BJ (cell line): ENCODE results near the gene CFP. TPM values are rescaled to one million over a fixed set of nuclear protein-coding genes. Genes with fewer than 3 reads are reported as not detected.
A peak's percentile ranks its signal among the peaks of the same experiment; 100 is the strongest.

Experiments used
- CTCF ChIA-PET: fragments of 350-600 bp; formaldehyde crosslinking; extraction: SDS; loops from one replicate; lab custom pipeline; 2021; ENCODE audit warnings: antibody characterized with exemption, inconsistent platforms; lab: Yijun Ruan, JAX
- POLR2A ChIA-PET: fragments of 300-600 bp; sonication (Branson Sonifier 250); formaldehyde crosslinking; extraction: SDS; loops from one replicate; lab custom pipeline; 2021; ENCODE audit warnings: antibody characterized with exemption; lab: Charles Lee
- DNase-seq: peaks from one replicate; pipeline ENCODE4 v3.0.0-alpha.2; 2011; ENCODE audit warnings: low read depth
- H3K27me3 ChIP-seq: 2 replicates; pipeline ENCODE4 v1.6.0; 2011; ENCODE audit warnings: low read length; ENCODE audit not compliant: control insufficient read depth, insufficient read depth
- H3K36me3 ChIP-seq: 2 replicates; pipeline ENCODE4 v1.5.1; 2011; ENCODE audit warnings: low read length; ENCODE audit not compliant: control insufficient read depth, insufficient read depth
- H3K4me3 ChIP-seq: 2 replicates; pipeline ENCODE4 v1.5.1; 2011; ENCODE audit warnings: low read depth, mild to moderate bottlenecking, control low read depth, low read length
- CTCF ChIP-seq: IDR thresholded peaks from 2 replicates; pipeline ENCODE4 v1.5.1; 2011; ENCODE audit warnings: low read depth, mild to moderate bottlenecking, control low read depth, inconsistent platforms, low read length, moderate library complexity; ENCODE audit not compliant: insufficient read depth
- polyA plus RNA-seq: library from polyadenylated mRNA; depleted of rRNA; stranded (reverse); fragments of >200 nt; gene quantifications from 2 replicates; pipeline ENCODE4 v1.2.3, GENCODE V29; 2011

The CFP gene
- polyA plus RNA-seq, 1 experiment, result 0.05 TPM

- CTCF ChIA-PET, result no interaction called here
- TF ChIP-seq CTCF, result no peak
- Histone ChIP-seq H3K27me3 (no peaks in the 10 kb centered on the region), H3K36me3 (peaks cover 2% of the 10 kb centered on the region; the same call in 1 of the 2 replicates), H3K4me3 (no peak overlapping the region; the same call in 1 of the 2 replicates)
- POLR2A ChIA-PET, result no interaction called here
- DNase-seq, result no peak
Observed at GRCh38 chrX:47584714-47585113, 45.0 kb downstream of the CFP start.

- no peak for DNase-seq
- ChIA-PET CTCF (interaction anchor here (0.8 to 1.6 kb wide), 3 partner anchors 10 to 84 kb away, joined by 3 to 5 read pairs (median 3); no protein-coding TSS in a partner anchor), POLR2A (no interaction called here)
- Histone ChIP-seq H3K36me3 (peaks cover 2% of the 10 kb centered on the region; the same call in 1 of the 2 replicates), H3K27me3 (no peaks in the 10 kb centered on the region), H3K4me3 (peak overlapping the region; percentile 73)
- TF ChIP-seq CTCF, result no peak
Observed at GRCh38 chrX:47583240-47583861, 46.4 kb downstream of the CFP start.

DNA sequence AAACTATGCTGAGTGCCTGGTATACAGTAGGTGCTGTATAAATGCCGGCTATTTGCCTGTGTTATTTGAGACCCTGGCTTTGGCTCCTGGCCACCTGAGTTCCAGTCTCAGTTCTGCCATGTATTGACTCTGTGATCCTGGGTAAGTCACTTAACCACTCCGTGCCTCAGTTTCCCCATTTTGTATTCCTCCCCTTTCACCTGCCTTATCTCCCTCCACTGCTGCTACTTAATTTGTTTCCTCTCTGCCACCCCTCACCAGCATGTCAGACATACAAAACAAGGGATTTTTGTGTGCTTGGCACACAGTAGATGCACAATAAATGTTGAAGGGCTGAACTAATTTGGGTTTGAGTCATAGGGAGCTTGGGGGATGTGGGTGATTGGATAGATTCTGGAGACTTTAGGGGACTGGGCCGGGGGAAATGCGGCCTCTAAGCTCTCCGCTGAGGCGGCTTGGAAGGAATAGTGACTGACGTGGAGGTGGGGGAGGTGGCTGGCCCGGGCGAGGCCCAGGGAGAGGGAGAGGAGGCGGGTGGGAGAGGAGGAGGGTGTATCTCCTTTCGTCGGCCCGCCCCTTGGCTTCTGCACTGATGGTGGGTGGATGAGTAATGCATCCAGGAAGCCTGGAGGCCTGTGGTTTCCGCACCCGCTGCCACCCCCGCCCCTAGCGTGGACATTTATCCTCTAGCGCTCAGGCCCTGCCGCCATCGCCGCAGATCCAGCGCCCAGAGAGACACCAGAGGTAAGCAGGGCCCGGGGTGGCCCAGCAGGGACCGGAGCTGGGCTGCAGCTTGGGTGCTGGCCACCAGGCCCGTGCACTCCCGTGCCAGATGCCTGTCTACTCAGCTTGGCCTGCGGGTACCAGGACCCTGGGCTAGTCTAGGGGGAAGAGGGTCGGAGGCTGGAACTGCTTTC, 47.7 kb downstream of the CFP start, which contains the start of gene TIMP1:
Gene TIMP1, plus strand, starts transcription at position 706 of the 917 bp plus-strand sequence. CDS start 980 bp downstream, outside the sequence.
- CTCF ChIA-PET, result interaction anchor here (1.0 to 2.2 kb wide), 4 partner anchors 8 to 80 kb away, joined by 3 to 8 read pairs (median 4); no protein-coding TSS in a partner anchor
- POLR2A ChIA-PET, result interaction anchor here (0.6 kb wide), 1 partner anchor 312 kb away, joined by 5 read pairs; no protein-coding TSS in a partner anchor
- H3K27me3 ChIP-seq, result no peaks in the 10 kb centered on the region
- TF ChIP-seq CTCF, result no peak
- DNase-seq, result peak; percentile 60
- peak within 1 kb of the TSS; percentile 73 for H3K4me3 ChIP-seq
- peaks cover 2% of the 10 kb centered on the region; the same call in 1 of the 2 replicates for H3K36me3 ChIP-seq

DNA sequence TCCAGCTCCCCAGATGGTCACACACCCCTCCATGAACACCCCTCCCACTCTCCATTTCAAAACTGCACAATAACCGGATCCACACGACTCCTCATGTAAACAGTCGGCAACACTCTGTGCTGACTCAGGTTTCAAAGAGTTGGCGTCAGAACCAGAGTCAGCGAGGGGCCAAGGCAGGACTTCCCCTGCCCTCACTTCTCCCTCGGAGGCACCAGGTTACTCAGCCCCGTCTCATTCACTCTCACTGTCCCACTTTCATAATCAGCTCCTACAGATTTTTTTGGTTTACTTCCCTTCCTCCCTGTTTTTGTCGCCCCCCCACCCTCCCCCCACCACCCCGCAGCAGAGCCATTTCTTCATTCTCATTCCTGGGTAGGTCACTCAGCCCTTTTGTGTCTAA, 50.2 kb downstream of the CFP start:
- Histone ChIP-seq H3K27me3 (no peaks in the 10 kb centered on the region), H3K36me3 (no peaks in the 10 kb centered on the region), H3K4me3 (no peak overlapping the region)
- DNase-seq, result no peak
- no peak for TF ChIP-seq CTCF
- POLR2A ChIA-PET, result no interaction called here
- CTCF ChIA-PET, result no interaction called here

GRCh38 chrX:47578692-47579091, 51.0 kb downstream of the CFP start:
- TF ChIP-seq CTCF, result no peak
- CTCF ChIA-PET, result no interaction called here

More at GRCh38 chrX:47578692-47579091, 51.0 kb downstream of the CFP start:
- Histone ChIP-seq H3K36me3 (no peaks in the 10 kb centered on the region), H3K4me3 (no peak overlapping the region), H3K27me3 (no peaks in the 10 kb centered on the region)
- POLR2A ChIA-PET, result no interaction called here
- DNase-seq, result no peak
